COLO829 (cell line): ENCODE measurements around the gene TTLL9.

Experiments
- DNase-seq: peaks from one replicate; pipeline ENCODE4 v3.0.0; 2012; ENCODE audit warnings: low spot score

TTLL9 gene

GRCh38 chr20:31879143-31879987 is 8.9 kb downstream of the TTLL9 start:
- peak; percentile 98 for DNase-seq

- no peak for DNase-seq
Measured at GRCh38 chr20:31881945-31882344, 11.5 kb downstream of the TTLL9 start.

- no peak for DNase-seq
Measured at GRCh38 chr20:31883829-31884228, 13.4 kb downstream of the TTLL9 start.

- DNase-seq, result no peak
Measured at GRCh38 chr20:31890646-31891045, 20.2 kb downstream of the TTLL9 start.

GRCh38 chr20:31894980-31895675 is 24.7 kb downstream of the TTLL9 start:
- DNase-seq, result peak; percentile 27

- DNase-seq, result no peak
Measured at GRCh38 chr20:31896049-31896448, 25.6 kb downstream of the TTLL9 start.

- no peak for DNase-seq
Measured at GRCh38 chr20:31897541-31897940, 27.1 kb downstream of the TTLL9 start.

GRCh38 chr20:31901615-31902014 is 31.2 kb downstream of the TTLL9 start:
- DNase-seq, result no peak

GRCh38 chr20:31903627-31904386 is 33.4 kb downstream of the TTLL9 start:
- no peak for DNase-seq

- no peak for DNase-seq
Measured at GRCh38 chr20:31906001-31906400, 35.6 kb downstream of the TTLL9 start.

GRCh38 chr20:31907046-31907445 is 36.6 kb downstream of the TTLL9 start:
- DNase-seq, result no peak

- no peak for DNase-seq
Measured at GRCh38 chr20:31908016-31908415, 37.6 kb downstream of the TTLL9 start.

- no peak for DNase-seq
Measured at GRCh38 chr20:31908424-31908823, 38.0 kb downstream of the TTLL9 start.

- no peak for DNase-seq
Measured at GRCh38 chr20:31909253-31910070, 39.0 kb downstream of the TTLL9 start.

- DNase-seq, result no peak
Measured at GRCh38 chr20:31910071-31910803, 39.8 kb downstream of the TTLL9 start.

GRCh38 chr20:31913431-31914157 is 43.2 kb downstream of the TTLL9 start:
- no peak for DNase-seq

GRCh38 chr20:31914170-31914569 is 43.7 kb downstream of the TTLL9 start:
- DNase-seq, result no peak

- DNase-seq, result no peak
Measured at GRCh38 chr20:31915491-31916280, 45.3 kb downstream of the TTLL9 start.

- DNase-seq, result no peak
Measured at GRCh38 chr20:31916708-31917107, 46.3 kb downstream of the TTLL9 start.
